ENCODE data around the gene RBM42. TPM values are rescaled to one million over a fixed set of nuclear protein-coding genes. Genes with fewer than 3 reads are reported as not detected.

The RBM42 gene
- total and polyA plus RNA-seq, 12 donors, result 23.9 to 107 (median 77.6) TPM

- H3K27ac ChIP-seq, result no peak overlapping the region
- H3K4me3 ChIP-seq, result no peak overlapping the region
- WGBS, 4 donors, result 91 to 93% (median 92%) methylated on average over 9 of the region's 9 CpGs
- no peak for DNase-seq
- no peaks in the 10 kb centered on the region for H3K9me3 ChIP-seq (replicated peaks in 1 of 3)
- intact Hi-C loops (cut with DNase I), result no loop called here
- H3K27me3 ChIP-seq, result no peaks in the 10 kb centered on the region
- H3K36me3 ChIP-seq (replicated peaks in 1 of 2), result no peaks in the 10 kb centered on the region
- no peaks in the 10 kb centered on the region for H3K4me1 ChIP-seq (replicated peaks in 1 of 2)
- no peak for TF ChIP-seq CTCF (IDR thresholded peaks at IDR 0.05)
- no peak for TF ChIP-seq POLR2A (IDR thresholded peaks at IDR 0.05)
Observed at GRCh38 chr19:35621708-35622107, 7.1 kb upstream of the RBM42 start.

GRCh38 chr19:35622750-35623149 lies 6.1 kb upstream of the RBM42 start:
- no peaks in the 10 kb centered on the region for H3K27me3 ChIP-seq
- TF ChIP-seq CTCF (IDR thresholded peaks at IDR 0.05) (no peak), POLR2A (IDR thresholded peaks at IDR 0.05) (no peak)
- H3K36me3 ChIP-seq (replicated peaks in 1 of 2), result no peaks in the 10 kb centered on the region
- no peak overlapping the region for H3K27ac ChIP-seq
- 90 to 97% (median 94%) methylated on average over 10 to 13 of the region's 13 CpGs for WGBS, 4 donors
- intact Hi-C loops (cut with DNase I), result no loop called here
- DNase-seq, result no peak
- H3K4me3 ChIP-seq, result no peak overlapping the region
- H3K4me1 ChIP-seq (replicated peaks in 1 of 2), result no peaks in the 10 kb centered on the region
- no peaks in the 10 kb centered on the region for H3K9me3 ChIP-seq (replicated peaks in 1 of 3)

- TF ChIP-seq POLR2A (IDR thresholded peaks at IDR 0.05), result no peak
- TF ChIP-seq CTCF (IDR thresholded peaks at IDR 0.05), result no peak
- Histone ChIP-seq H3K27me3 (no peaks in the 10 kb centered on the region), H3K9me3 (replicated peaks in 1 of 3) (no peaks in the 10 kb centered on the region), H3K27ac (no peak overlapping the region), H3K36me3 (replicated peaks in 1 of 2) (no peaks in the 10 kb centered on the region), H3K4me3 (no peak overlapping the region), H3K4me1 (replicated peaks in 1 of 2) (peaks cover 4% of the 10 kb centered on the region in 2 donors)
- intact Hi-C loops (cut with DNase I), result no loop called here
- WGBS, 4 donors, result 87 to 91% (median 88%) methylated on average over 6 of the region's 6 CpGs
- DNase-seq, result no peak
Observed at GRCh38 chr19:35623327-35624010, 5.4 kb upstream of the RBM42 start.

- TF ChIP-seq CTCF (IDR thresholded peaks at IDR 0.05) (no peak), POLR2A (IDR thresholded peaks at IDR 0.05) (no peak)
Observed at GRCh38 chr19:35628264-35628564, 622 bp upstream of the RBM42 start.

More at GRCh38 chr19:35628264-35628564, 622 bp upstream of the RBM42 start:
- Histone ChIP-seq H3K9me3 (replicated peaks in 1 of 3) (no peaks in the 10 kb centered on the region), H3K4me3 (peak overlapping the region in 3 of 4 donors; percentile 12 to 95 (median 76)), H3K27me3 (no peaks in the 10 kb centered on the region), H3K36me3 (replicated peaks in 1 of 2) (peaks cover 0 to 33% of the 10 kb centered on the region in 2 donors), H3K27ac (peak overlapping the region; percentile 51 to 90 (median 87)), H3K4me1 (replicated peaks in 1 of 2) (peaks cover 11 to 18% of the 10 kb centered on the region in 2 donors)
- DNase-seq, result no peak
- 8 to 10% (median 9%) methylated on average over 9 of the region's 9 CpGs for WGBS, 4 donors
- intact Hi-C loops (cut with DNase I), result no loop called here
